HEK293 (cell line): ENCODE measurements around the gene SH2D1B.

Experiments
- CTCF ChIP-seq: fragments of 450-650 bp; formaldehyde crosslinking; IDR thresholded peaks from 2 replicates; pipeline ENCODE4 v1.5.1; 2016; ENCODE audit warnings: missing biosample characterization, missing genetic modification characterization
- MYNN ChIP-seq: fragments of 450-650 bp; formaldehyde crosslinking; IDR thresholded peaks from 2 replicates; pipeline ENCODE4 v1.5.1; 2016; ENCODE audit warnings: missing biosample characterization, missing genetic modification characterization, borderline replicate concordance
- PBX3 ChIP-seq: sonication (generic); formaldehyde crosslinking; IDR thresholded peaks from 2 replicates; pipeline ENCODE4 v1.8.1; 2022; ENCODE audit warnings: mild to moderate bottlenecking, moderate library complexity, missing genetic modification reagents
- PRDM10 ChIP-seq: fragments of 450-650 bp; formaldehyde crosslinking; IDR thresholded peaks from 2 replicates; pipeline ENCODE4 v1.5.1; 2016; ENCODE audit warnings: missing biosample characterization, missing genetic modification characterization
- YY1 ChIP-seq: fragments of 450-650 bp; formaldehyde crosslinking; IDR thresholded peaks from 2 replicates; pipeline ENCODE4 v1.5.1; 2018; ENCODE audit warnings: missing biosample characterization, missing genetic modification characterization
- ZBTB17 ChIP-seq: fragments of 450-650 bp; formaldehyde crosslinking; IDR thresholded peaks from 2 replicates; pipeline ENCODE4 v1.5.1; 2016; ENCODE audit warnings: missing biosample characterization, missing genetic modification characterization
- ZNF19 ChIP-seq: fragments of 450-650 bp; formaldehyde crosslinking; IDR thresholded peaks from 2 replicates; pipeline ENCODE4; 2016; ENCODE audit warnings: missing biosample characterization, missing genetic modification characterization, low read depth
- ZNF2 ChIP-seq: fragments of 450-650 bp; formaldehyde crosslinking; IDR thresholded peaks from 2 replicates; pipeline ENCODE4 v1.5.1; 2016; ENCODE audit warnings: missing biosample characterization, missing genetic modification characterization
- ZNF341 ChIP-seq: fragments of 450-650 bp; formaldehyde crosslinking; IDR thresholded peaks from 2 replicates; pipeline ENCODE4; 2016; ENCODE audit warnings: low read depth, missing biosample characterization, missing genetic modification characterization
- ZNF426 ChIP-seq: fragments of 450-650 bp; formaldehyde crosslinking; IDR thresholded peaks from 2 replicates; pipeline ENCODE4 v1.5.1; 2017; ENCODE audit warnings: missing biosample characterization, missing genetic modification characterization, mild to moderate bottlenecking, inconsistent platforms, moderate library complexity
- ZNF658 ChIP-seq: fragments of 450-650 bp; formaldehyde crosslinking; IDR thresholded peaks from 2 replicates; pipeline ENCODE4; 2016; ENCODE audit warnings: missing biosample characterization, missing genetic modification characterization

GRCh38 chr1:162359523-162360236, 52.3 kb downstream of the SH2D1B start:
- no peak for TF ChIP-seq ZNF19 (tag by site-specific recombination)
- no peak for TF ChIP-seq CTCF (tag by site-specific recombination)
- TF ChIP-seq PRDM10 (tag by site-specific recombination), result no peak
- TF ChIP-seq PBX3 (CRISPR knock-in tag), result no peak
- no peak for TF ChIP-seq ZBTB17 (tag by site-specific recombination)
- TF ChIP-seq ZNF2 (tag by site-specific recombination), result no peak
- TF ChIP-seq YY1 (tag by site-specific recombination), result no peak
- TF ChIP-seq MYNN, result no peak
- TF ChIP-seq ZNF658 (tag by site-specific recombination), result no peak
- no peak for TF ChIP-seq ZNF426 (tag by site-specific recombination)
- TF ChIP-seq ZNF341 (tag by site-specific recombination), result no peak
